CD14-positive monocyte (primary cell): ENCODE results near the gene FAM170B. TPM values are rescaled to one million over a fixed set of nuclear protein-coding genes. Genes with fewer than 3 reads are reported as not detected.

ENCODE experiments used
- DNase-seq, 3 donors: peaks; one replicate each; pipeline ENCODE4 v3.0.0-alpha.2; 2011 to 2022
- H2AFZ ChIP-seq: 2 replicates; pipeline ENCODE4 v1.6.0; 2012; ENCODE audit warnings: mild to moderate bottlenecking, low read depth, low read length, inconsistent platforms; ENCODE audit not compliant: insufficient read depth, poor library complexity, severe bottlenecking
- H3K27ac ChIP-seq, 2 donors: 1 replicate in 1 of 2; 2 replicates in 1 of 2; pipeline ENCODE4 v1.5.1; 2012 to 2013; ENCODE audit warnings: low read length in 2 of 2, control low read depth in 1 of 2, inconsistent platforms in 1 of 2, low read depth in 1 of 2, mild to moderate bottlenecking in 1 of 2
- H3K27me3 ChIP-seq, 2 donors: one replicate each; pipeline versions ENCODE4 v1.6.0 to v1.6.1; 2011 to 2013; ENCODE audit warnings: low read length in 2 of 2; ENCODE audit not compliant: control insufficient read depth in 2 of 2, insufficient read depth in 2 of 2
- H3K36me3 ChIP-seq, 2 donors: replicated peaks in 1 of 2; 1 replicate in 1 of 2; 2 replicates in 1 of 2; pipeline versions ENCODE4 v1.5.1 to v1.6.1; 2012 to 2013; ENCODE audit warnings: low read length in 2 of 2, control low read depth in 1 of 2, inconsistent platforms in 1 of 2, mild to moderate bottlenecking in 1 of 2; ENCODE audit not compliant: insufficient read depth in 2 of 2, control insufficient read depth in 1 of 2
- H3K4me1 ChIP-seq, 2 donors: 1 replicate in 1 of 2; 2 replicates in 1 of 2; pipeline versions ENCODE4 v1.5.1 to v1.6.1; 2012 to 2013; ENCODE audit warnings: low read length in 2 of 2, control low read depth in 1 of 2, inconsistent platforms in 1 of 2, mild to moderate bottlenecking in 1 of 2, moderate library complexity in 1 of 2; ENCODE audit not compliant: insufficient read depth in 2 of 2, control insufficient read depth in 1 of 2
- H3K4me2 ChIP-seq: replicated peaks from 2 replicates; pipeline ENCODE3; 2012; ENCODE audit warnings: low read length, moderate library complexity, mild to moderate bottlenecking; ENCODE audit not compliant: poor library complexity, severe bottlenecking; ENCODE audit errors: extremely low read depth
- H3K4me3 ChIP-seq, 3 experiments: fragments of 200-600 bp in 1 of 3; sonication (generic) in 1 of 3; replicated peaks in 1 of 3; 1 replicate in 2 of 3; 2 replicates in 1 of 3; pipeline ENCODE4 v1.5.1; 2011 to 2013; ENCODE audit warnings: low read length in 3 of 3, mild to moderate bottlenecking in 3 of 3, control low read depth in 2 of 3, low read depth in 2 of 3, inconsistent platforms in 1 of 3, moderate library complexity in 1 of 3
- H3K79me2 ChIP-seq: 2 replicates; pipeline ENCODE4 v1.6.0; 2012; ENCODE audit warnings: mild to moderate bottlenecking, control low read depth, inconsistent platforms, low read length, moderate library complexity; ENCODE audit not compliant: insufficient read depth
- H3K9ac ChIP-seq: 2 replicates; pipeline ENCODE4 v1.6.0; 2017; ENCODE audit warnings: low read length, mild to moderate bottlenecking; ENCODE audit not compliant: insufficient read depth, poor library complexity, severe bottlenecking
- H3K9me3 ChIP-seq, 2 donors: replicated peaks in 1 of 2; 1 replicate in 1 of 2; 2 replicates in 1 of 2; pipeline versions ENCODE4 v1.5.1 to v1.6.1; 2012 to 2013; ENCODE audit warnings: low read length in 2 of 2, control low read depth in 1 of 2; ENCODE audit not compliant: control insufficient read depth in 1 of 2, insufficient read depth in 1 of 2
- H4K20me1 ChIP-seq: 2 replicates; pipeline ENCODE4 v1.6.0; 2012; ENCODE audit warnings: mild to moderate bottlenecking, low read length, control low read depth, moderate library complexity; ENCODE audit not compliant: insufficient read depth
- H3K27ac Mint-ChIP-seq, 7 donors: one replicate each; pipeline ENCODE4 v1.8.0; 2020; ENCODE audit warnings: mild to moderate bottlenecking in 7 of 7, mixed read lengths in 7 of 7, moderate library complexity in 6 of 7, inconsistent platforms in 2 of 7
- H3K27me3 Mint-ChIP-seq, 3 donors: one replicate each; pipeline ENCODE4 v1.8.0; 2021 to 2022; ENCODE audit warnings: low read depth in 3 of 3, mild to moderate bottlenecking in 3 of 3, mixed read lengths in 3 of 3, moderate library complexity in 3 of 3, inconsistent platforms in 1 of 3
- H3K36me3 Mint-ChIP-seq, 2 donors: one replicate each; pipeline ENCODE4 v1.8.0; 2020; ENCODE audit warnings: mixed read lengths in 2 of 2, inconsistent platforms in 1 of 2, mild to moderate bottlenecking in 1 of 2
- H3K4me1 Mint-ChIP-seq: one replicate; pipeline ENCODE4 v1.8.0; 2020; ENCODE audit warnings: mild to moderate bottlenecking, mixed read lengths
- H3K4me3 Mint-ChIP-seq, 2 donors: one replicate each; pipeline ENCODE4 v1.8.0; 2020; ENCODE audit warnings: mild to moderate bottlenecking in 2 of 2, mixed read lengths in 2 of 2, moderate library complexity in 1 of 2
- H3K9me3 Mint-ChIP-seq, 7 donors: one replicate each; pipeline ENCODE4 v1.8.0; 2020 to 2022; ENCODE audit warnings: mixed read lengths in 7 of 7, mild to moderate bottlenecking in 6 of 7, moderate library complexity in 6 of 7, inconsistent platforms in 2 of 7
- CTCF ChIP-seq: fragments of 200-600 bp; IDR thresholded peaks from one replicate; pipeline ENCODE4 v1.8.0; 2022; ENCODE audit warnings: antibody characterized with exemption, mild to moderate bottlenecking
- WGBS: methylation state at CpG from one replicate; pipeline ENCODE4 v1.1.5; 2013; ENCODE audit warnings: missing lambda C conversion rate; ENCODE audit not compliant: insufficient coverage; 5-methylcytosine and 5-hydroxymethylcytosine counted together
- intact Hi-C, 2 donors: fragments of 100-400 bp; cut with micrococcal nuclease; formaldehyde crosslinking; loops; one replicate each; pipeline versions ENCODE4 v1.15.0 to v1.15.1; 2023
- polyA plus RNA-seq, 3 donors: library from polyadenylated mRNA; depleted of rRNA in 1 of 3; unstranded in 2 of 3; stranded (reverse) in 1 of 3; fragments of 300-500 nt in 2 of 3; fragments of >200 nt in 1 of 3; fragmentation: Illumina TruSeq in 2 of 3; gene quantifications; 1 replicate in 2 of 3; 2 replicates in 1 of 3; pipeline ENCODE4 v1.2.3, GENCODE V29; 2012 to 2021

Gene FAM170B
- polyA plus RNA-seq, 3 donors, result not detected

GRCh38 chr10:49153971-49154370 lies 20.1 kb upstream of the FAM170B start:
- Mint-ChIP-seq H3K27ac (no peak overlapping the region), H3K36me3 (no peaks in the 10 kb centered on the region), H3K27me3 (peaks cover 3 to 6% (median 4%) of the 10 kb centered on the region in 3 donors), H3K4me3 (no peak overlapping the region), H3K4me1 (peaks cover 4% of the 10 kb centered on the region), H3K9me3 (peaks cover 0 to 3% (median 0%) of the 10 kb centered on the region in 7 donors)
- H4K20me1 ChIP-seq, result no peaks in the 10 kb centered on the region
- no peaks in the 10 kb centered on the region for H3K9me3 ChIP-seq
- intact Hi-C loops, result no loop called here
- no peaks in the 10 kb centered on the region for H3K27me3 ChIP-seq
- WGBS, result no CpG with 5 or more reads among the region's 1 CpG
- H3K4me2 ChIP-seq, result no peak overlapping the region
- no peak for DNase-seq
- no peak overlapping the region for H3K4me3 ChIP-seq
- no peak overlapping the region for H3K9ac ChIP-seq
- H3K4me1 ChIP-seq, result no peaks in the 10 kb centered on the region
- no peaks in the 10 kb centered on the region for H3K36me3 ChIP-seq
- no peak overlapping the region for H3K27ac ChIP-seq
- no peaks in the 10 kb centered on the region for H3K79me2 ChIP-seq
- TF ChIP-seq CTCF, result no peak
- no peak overlapping the region for H2AFZ ChIP-seq

- no peaks in the 10 kb centered on the region for H3K36me3 ChIP-seq
- DNase-seq, result no peak
- Mint-ChIP-seq H3K4me3 (no peak overlapping the region), H3K9me3 (peaks cover 0 to 6% (median 3%) of the 10 kb centered on the region in 7 donors), H3K4me1 (peaks cover 4% of the 10 kb centered on the region), H3K36me3 (no peaks in the 10 kb centered on the region), H3K27me3 (peaks cover 0 to 6% (median 4%) of the 10 kb centered on the region in 3 donors), H3K27ac (no peak overlapping the region)
- 57% methylated on average over 4 of the region's 4 CpGs for WGBS
- H3K4me2 ChIP-seq, result no peak overlapping the region
- TF ChIP-seq CTCF, result no peak
- no peaks in the 10 kb centered on the region for H3K27me3 ChIP-seq
- no peaks in the 10 kb centered on the region for H3K79me2 ChIP-seq
- intact Hi-C loops, result no loop called here
- no peak overlapping the region for H3K4me3 ChIP-seq
- H3K9ac ChIP-seq, result no peak overlapping the region
- H2AFZ ChIP-seq, result no peak overlapping the region
- no peaks in the 10 kb centered on the region for H3K4me1 ChIP-seq
- peaks cover 2 to 3% of the 10 kb centered on the region in 2 donors for H3K9me3 ChIP-seq
- no peaks in the 10 kb centered on the region for H4K20me1 ChIP-seq
- H3K27ac ChIP-seq, result no peak overlapping the region
These were observed 19.3 kb upstream of the FAM170B start for GRCh38 chr10:49153115-49153514.
